Small intestine (tissue), 7 donors: ENCODE results near the gene PDC. TPM values are rescaled to one million over a fixed set of nuclear protein-coding genes. Genes with fewer than 3 reads are reported as not detected.
A peak's percentile ranks its signal among the peaks of the same experiment; 100 is the strongest.

Experiments used
- DNase-seq, 2 donors: peaks; one replicate each; pipeline versions ENCODE4 v3.0.0 to v3.0.0-alpha.2; 2013
- FAIRE-seq: peaks from 2 replicates; lab custom pipeline; 2012; peaks lifted over from hg19 to GRCh38; lab: Jason Lieb, UNC
- H3K27ac ChIP-seq, 3 donors: one replicate each; pipeline ENCODE4 v1.5.1; 2013; ENCODE audit warnings: low read length in 2 of 3, mild to moderate bottlenecking in 2 of 3, control low read depth in 1 of 3, inconsistent platforms in 1 of 3, low read depth in 1 of 3, moderate library complexity in 1 of 3
- H3K27me3 ChIP-seq, 3 donors: one replicate each; pipeline ENCODE4 v1.6.1; 2013; ENCODE audit warnings: low read length in 3 of 3, inconsistent platforms in 1 of 3; ENCODE audit not compliant: control insufficient read depth in 3 of 3, insufficient read depth in 3 of 3
- H3K36me3 ChIP-seq, 3 donors: one replicate each; pipeline ENCODE4 v1.6.1; 2013; ENCODE audit warnings: low read length in 3 of 3, inconsistent platforms in 1 of 3, low read depth in 1 of 3, mild to moderate bottlenecking in 1 of 3, moderate library complexity in 1 of 3; ENCODE audit not compliant: control insufficient read depth in 3 of 3, insufficient read depth in 2 of 3
- H3K4me1 ChIP-seq, 3 donors: one replicate each; pipeline ENCODE4 v1.6.1; 2013; ENCODE audit warnings: low read length in 2 of 3, inconsistent platforms in 1 of 3, low read depth in 1 of 3, mild to moderate bottlenecking in 1 of 3, moderate library complexity in 1 of 3; ENCODE audit not compliant: control insufficient read depth in 3 of 3, insufficient read depth in 2 of 3
- H3K4me3 ChIP-seq, 3 donors: one replicate each; pipeline ENCODE4 v1.5.1; 2013; ENCODE audit warnings: low read length in 3 of 3, control low read depth in 1 of 3, inconsistent platforms in 1 of 3, low read depth in 1 of 3, mild to moderate bottlenecking in 1 of 3, moderate library complexity in 1 of 3
- H3K9me3 ChIP-seq, 2 donors: one replicate each; pipeline ENCODE4 v1.6.1; 2013; ENCODE audit warnings: low read depth in 1 of 2, low read length in 1 of 2; ENCODE audit not compliant: control insufficient read depth in 2 of 2, insufficient read depth in 1 of 2
- WGBS, 3 donors: extraction: QIAGEN DNeasy Blood & Tissue Kit; methylation state at CpG; one replicate each; pipeline ENCODE4 v1.1.7; 2013; 5-methylcytosine and 5-hydroxymethylcytosine counted together
- polyA plus RNA-seq, 4 donors: library from polyadenylated mRNA; stranded (reverse) in 3 of 4; unstranded in 1 of 4; fragments of 200-250 nt in 3 of 4; fragments of 120-200 nt in 1 of 4; gene quantifications; one replicate each; pipeline versions ENCODE4 v1.2.1 to v1.2.3, GENCODE V29; 2013
- donor health status: healthy with polysubstance abuse.
- donor health status: control.
- donor health status: control.
- donor health status: Bipolar disorder and iron deficiency.
- donor health status: healthy.

Gene PDC
- polyA plus RNA-seq, 4 donors: 0.28 TPM; not detected in 3

DNA sequence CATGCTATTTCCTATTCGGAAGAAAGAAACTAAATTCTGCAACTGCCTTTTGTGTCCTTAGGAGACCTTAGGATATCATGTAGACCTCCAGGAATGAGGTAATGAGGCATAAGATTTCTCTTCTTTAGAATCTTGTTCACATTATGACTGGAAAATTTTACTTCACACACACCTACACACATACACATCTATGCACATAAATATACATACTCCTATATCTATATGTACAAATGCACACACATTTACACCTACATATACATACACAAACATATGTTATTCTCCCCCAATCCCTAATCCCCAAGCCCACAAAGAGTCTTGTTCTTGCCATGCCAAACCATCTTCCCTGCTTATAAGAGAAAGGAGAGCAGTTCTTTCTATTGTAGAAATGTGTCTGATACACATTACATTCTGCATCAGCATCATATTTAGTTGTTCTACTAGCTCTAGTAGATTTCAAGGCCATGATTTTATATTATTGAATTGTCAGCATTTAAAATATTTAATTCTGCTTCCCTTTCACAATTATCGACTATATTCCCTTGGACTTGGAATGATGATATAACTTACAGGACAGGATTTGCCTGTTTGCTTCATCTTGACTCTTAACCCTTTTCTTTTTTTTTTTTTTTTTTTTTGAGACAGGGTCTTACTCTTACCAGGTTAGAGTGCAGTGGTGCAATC lies 35.4 kb upstream of the PDC start:
- DNase-seq: no peak
- Histone ChIP-seq H3K4me3 (no peak overlapping the region), H3K27me3 (no peaks in the 10 kb centered on the region), H3K9me3 (no peaks in the 10 kb centered on the region), H3K27ac (no peak overlapping the region), H3K4me1 (peaks cover 0 to 3% (median 0%) of the 10 kb centered on the region in 3 donors), H3K36me3 (no peaks in the 10 kb centered on the region)
- FAIRE-seq: no peak
- 87 to 97% (median 91%) methylated on average over 2 of the region's 2 CpGs for WGBS, 3 donors

DNA sequence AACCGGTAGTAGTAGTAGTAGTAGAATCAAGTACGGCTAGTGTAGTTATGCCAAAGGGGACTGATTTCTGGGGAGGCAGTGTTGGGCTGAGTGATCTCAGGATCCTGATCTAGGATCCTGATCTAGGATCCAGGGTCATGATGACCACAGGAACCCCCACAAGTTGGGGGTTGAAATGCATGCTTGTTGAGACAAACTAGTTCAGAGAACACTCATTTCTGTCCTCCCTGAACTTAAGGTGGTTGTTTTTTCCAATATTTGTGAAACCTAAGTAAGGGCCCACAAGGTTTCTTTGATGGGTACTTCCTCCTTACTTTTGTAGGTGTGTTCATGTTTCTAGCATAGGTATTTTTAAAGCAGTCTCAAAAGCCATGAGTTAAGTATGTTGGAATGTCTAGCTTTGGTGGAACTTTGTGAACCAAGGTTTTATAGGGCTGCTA lies 33.9 kb upstream of the PDC start:
- FAIRE-seq (no peak), DNase-seq (no peak)
- Histone ChIP-seq H3K27ac (no peak overlapping the region), H3K4me3 (no peak overlapping the region), H3K4me1 (peaks cover 0 to 3% (median 0%) of the 10 kb centered on the region in 3 donors), H3K27me3 (no peaks in the 10 kb centered on the region), H3K36me3 (no peaks in the 10 kb centered on the region), H3K9me3 (no peaks in the 10 kb centered on the region)
- 58 to 95% (median 58%) methylated on average over 2 of the region's 2 CpGs for WGBS, 3 donors

DNA sequence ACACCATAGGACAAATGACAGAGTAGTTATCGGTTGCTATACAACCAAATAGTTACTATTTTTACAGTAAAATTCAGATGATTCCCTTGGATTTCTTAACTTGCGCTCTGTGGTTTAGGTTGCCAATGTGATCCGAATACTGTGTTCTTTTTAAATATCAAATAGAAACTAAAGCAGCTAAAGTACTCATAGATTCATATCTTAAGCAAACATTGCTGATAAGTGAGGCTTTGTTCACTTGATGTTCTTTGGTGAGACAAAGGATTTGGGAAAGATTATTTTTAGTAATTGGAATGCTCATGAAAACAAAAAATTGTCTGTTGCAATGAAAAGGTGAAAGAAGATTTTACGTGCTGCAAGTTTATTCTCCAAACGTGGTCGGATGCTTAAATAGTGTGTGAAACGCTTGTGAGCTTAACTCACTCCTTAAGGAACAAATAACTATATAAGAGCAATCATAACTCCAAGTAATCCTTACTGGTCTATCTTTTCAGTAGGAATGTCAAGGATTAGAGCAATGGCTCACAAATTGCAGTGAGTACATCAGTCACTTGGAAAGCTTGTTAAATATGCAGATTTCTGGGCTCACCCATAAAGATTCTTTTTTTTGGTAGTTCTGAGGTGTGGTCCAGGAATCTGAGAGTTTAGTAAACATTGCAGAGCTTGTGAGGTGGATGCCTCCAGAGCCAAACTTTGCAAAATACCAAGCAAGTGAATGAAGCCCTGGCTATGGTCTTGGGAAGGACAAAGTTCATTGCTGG lies 31.8 kb upstream of the PDC start:
- Histone ChIP-seq H3K27me3 (no peaks in the 10 kb centered on the region), H3K9me3 (no peaks in the 10 kb centered on the region)

DNA sequence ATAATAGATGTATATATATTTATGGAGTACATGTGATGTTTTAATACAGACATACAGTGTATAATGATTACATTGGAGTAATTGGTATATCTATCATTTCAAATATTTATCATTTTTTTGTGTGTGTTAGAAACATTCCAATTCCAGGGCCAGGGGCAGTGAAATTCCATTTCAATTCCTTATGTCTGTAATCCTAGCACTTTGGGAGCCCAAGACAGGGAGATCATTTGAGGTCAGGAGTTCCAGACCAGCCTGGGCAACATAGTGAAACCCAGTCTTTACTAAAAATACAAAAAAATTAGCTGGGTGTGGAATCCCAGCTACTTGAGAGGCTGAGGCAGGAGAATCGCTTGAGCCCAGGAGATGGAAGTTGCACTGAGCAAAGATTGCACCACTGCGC lies 30.4 kb upstream of the PDC start:
- H3K4me3 ChIP-seq: no peak overlapping the region
- FAIRE-seq (no peak), DNase-seq (no peak)
- no peaks in the 10 kb centered on the region for H3K9me3 ChIP-seq
- no peak overlapping the region for H3K27ac ChIP-seq
- no peaks in the 10 kb centered on the region for H3K36me3 ChIP-seq
- WGBS, 3 donors: 89 to 91% (median 90%) methylated on average over 2 of the region's 2 CpGs
- H3K27me3 ChIP-seq: no peaks in the 10 kb centered on the region
- no peaks in the 10 kb centered on the region for H3K4me1 ChIP-seq

More for the DNA sequence above, 31.8 kb upstream of the PDC start:
- Histone ChIP-seq H3K27ac (no peak overlapping the region), H3K36me3 (no peaks in the 10 kb centered on the region), H3K4me1 (no peaks in the 10 kb centered on the region), H3K4me3 (no peak overlapping the region)
- DNase-seq (no peak), FAIRE-seq (no peak)
- 61 to 77% (median 70%) methylated on average over 7 of the region's 7 CpGs for WGBS, 3 donors

DNA sequence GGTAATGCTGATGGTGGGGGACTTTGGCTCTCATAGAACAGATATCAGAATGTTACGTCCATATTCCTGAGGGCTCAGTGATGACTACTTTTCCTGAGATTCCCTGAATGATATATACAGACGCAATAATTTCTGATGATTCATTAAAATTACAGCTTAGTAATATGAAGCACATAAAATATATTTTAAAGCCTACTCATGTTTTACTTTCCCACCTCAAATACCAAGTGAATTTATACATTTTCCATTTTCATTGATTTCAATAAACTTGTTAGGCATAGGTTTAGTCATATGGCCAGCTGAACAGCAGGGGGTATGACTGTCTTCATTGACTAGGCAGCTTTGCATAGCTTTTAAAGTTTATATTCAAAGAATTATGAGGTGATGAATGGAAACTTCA lies 26.2 kb upstream of the PDC start:
- WGBS, 3 donors: 87 to 93% (median 92%) methylated on average over 2 of the region's 2 CpGs
- FAIRE-seq: no peak
- DNase-seq: no peak
- H3K27me3 ChIP-seq: no peaks in the 10 kb centered on the region
- no peak overlapping the region for H3K27ac ChIP-seq
- H3K9me3 ChIP-seq: no peaks in the 10 kb centered on the region
- H3K36me3 ChIP-seq: no peaks in the 10 kb centered on the region
- H3K4me3 ChIP-seq: no peak overlapping the region
- H3K4me1 ChIP-seq: no peaks in the 10 kb centered on the region

DNA sequence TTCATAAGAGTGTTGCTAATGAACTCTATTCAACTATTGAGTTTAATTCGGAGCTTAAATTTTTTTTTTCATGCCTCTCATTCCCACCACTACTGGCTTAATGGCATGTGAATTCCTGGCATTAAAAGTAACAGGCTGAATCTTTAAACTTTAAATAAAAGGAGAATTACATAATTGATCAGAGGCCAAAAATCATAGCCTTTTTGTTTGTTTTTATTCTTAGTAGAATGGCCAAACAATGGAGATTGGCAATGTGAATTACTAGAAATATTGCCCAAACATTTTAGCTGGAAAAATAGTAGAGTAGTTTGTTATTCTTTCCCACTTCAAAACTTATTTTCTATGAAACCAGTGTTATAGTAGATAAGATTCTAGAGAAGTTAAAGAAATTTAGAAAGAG lies 25.1 kb upstream of the PDC start:
- no peak overlapping the region for H3K27ac ChIP-seq
- H3K4me3 ChIP-seq: no peak overlapping the region
- WGBS, 3 donors: 65 to 95% (median 80%) methylated on average over 1 of the region's 1 CpG
- no peaks in the 10 kb centered on the region for H3K27me3 ChIP-seq
- H3K4me1 ChIP-seq: no peaks in the 10 kb centered on the region
- FAIRE-seq: peak; percentile 51
- no peak for DNase-seq
- H3K9me3 ChIP-seq: no peaks in the 10 kb centered on the region
- H3K36me3 ChIP-seq: no peaks in the 10 kb centered on the region

DNA sequence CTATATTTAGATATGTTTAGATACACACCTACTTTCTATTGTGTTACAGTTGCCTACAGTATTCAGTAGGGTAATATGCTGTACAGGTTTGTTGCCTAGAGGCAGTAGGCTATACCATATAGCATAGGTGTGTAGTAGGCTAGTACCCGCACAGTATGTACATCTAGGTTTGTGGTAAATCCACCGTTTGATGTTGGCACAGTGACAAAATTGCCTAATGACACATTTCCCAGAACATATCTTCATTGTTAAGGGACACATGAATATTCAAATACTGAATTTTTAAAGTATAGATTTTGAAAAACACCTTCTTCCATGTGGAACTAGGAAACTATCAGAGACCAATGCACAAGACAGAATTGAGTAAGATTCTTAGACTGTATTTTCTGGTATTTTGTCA lies 22.6 kb upstream of the PDC start:
- DNase-seq: no peak
- no peak overlapping the region for H3K4me3 ChIP-seq
- WGBS, 3 donors: 37 to 62% (median 51%) methylated on average over 2 of the region's 2 CpGs
- no peak overlapping the region for H3K27ac ChIP-seq
- no peaks in the 10 kb centered on the region for H3K4me1 ChIP-seq
- no peak for FAIRE-seq
- no peaks in the 10 kb centered on the region for H3K9me3 ChIP-seq
- no peaks in the 10 kb centered on the region for H3K27me3 ChIP-seq
- H3K36me3 ChIP-seq: no peaks in the 10 kb centered on the region

DNA sequence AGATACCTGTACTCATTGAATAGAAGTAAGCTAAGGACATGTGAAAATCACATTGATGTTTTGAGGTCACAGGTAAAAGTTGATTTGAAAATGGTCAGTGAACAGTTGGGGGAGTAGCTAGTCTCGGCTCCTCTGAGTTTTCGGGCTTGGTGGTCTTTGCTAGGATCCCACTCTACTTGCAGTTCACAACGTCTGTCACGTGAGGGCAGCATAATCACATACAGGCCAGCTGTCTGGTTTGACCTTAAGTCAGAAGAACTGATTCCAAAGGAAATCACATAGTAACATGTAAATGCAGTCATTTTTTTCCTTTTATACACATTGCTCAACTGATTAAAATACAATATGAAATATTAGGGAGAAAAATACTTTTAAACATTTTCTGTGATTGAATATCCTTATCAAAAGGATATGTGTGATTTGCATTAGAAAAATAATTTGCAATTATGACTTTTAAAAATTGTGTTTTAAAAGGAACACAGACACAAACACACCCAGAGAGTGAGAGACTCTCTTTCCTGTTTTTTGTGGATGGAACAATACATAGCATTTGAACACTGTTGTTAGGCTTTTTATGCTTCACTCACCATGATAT lies 21.8 kb upstream of the PDC start:
- no peaks in the 10 kb centered on the region for H3K9me3 ChIP-seq
- no peaks in the 10 kb centered on the region for H3K4me1 ChIP-seq
- no peaks in the 10 kb centered on the region for H3K27me3 ChIP-seq
- FAIRE-seq: no peak
- H3K27ac ChIP-seq: no peak overlapping the region
- peak; percentile 40 to 62 for DNase-seq
- H3K4me3 ChIP-seq: no peak overlapping the region
- WGBS, 3 donors: 3 to 5% (median 4%) methylated on average over 4 of the region's 4 CpGs
- H3K36me3 ChIP-seq: no peaks in the 10 kb centered on the region
